ENCODE data around the gene FGGY.

FGGY gene

DNA sequence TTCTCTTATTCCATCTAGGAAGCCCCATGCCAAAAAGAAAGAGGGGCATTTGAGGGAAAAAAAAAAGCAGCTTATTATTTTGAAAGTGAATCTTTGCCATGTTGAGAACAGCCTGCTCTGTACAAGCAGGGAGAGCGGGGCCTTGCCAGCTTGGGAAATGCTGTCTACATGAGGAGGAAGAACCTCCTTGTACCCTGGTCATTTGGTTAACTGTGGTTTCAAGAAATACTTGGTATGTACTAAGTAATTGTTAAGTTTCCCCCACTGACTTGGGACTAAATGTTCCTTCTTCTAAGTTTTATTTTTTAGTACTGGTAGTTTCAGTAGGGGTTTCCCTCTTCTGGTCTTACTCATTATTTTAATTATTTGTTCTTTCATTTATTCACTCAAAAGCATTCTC, 373.8 kb downstream of the FGGY start:
- no peak for DNase-seq

DNA sequence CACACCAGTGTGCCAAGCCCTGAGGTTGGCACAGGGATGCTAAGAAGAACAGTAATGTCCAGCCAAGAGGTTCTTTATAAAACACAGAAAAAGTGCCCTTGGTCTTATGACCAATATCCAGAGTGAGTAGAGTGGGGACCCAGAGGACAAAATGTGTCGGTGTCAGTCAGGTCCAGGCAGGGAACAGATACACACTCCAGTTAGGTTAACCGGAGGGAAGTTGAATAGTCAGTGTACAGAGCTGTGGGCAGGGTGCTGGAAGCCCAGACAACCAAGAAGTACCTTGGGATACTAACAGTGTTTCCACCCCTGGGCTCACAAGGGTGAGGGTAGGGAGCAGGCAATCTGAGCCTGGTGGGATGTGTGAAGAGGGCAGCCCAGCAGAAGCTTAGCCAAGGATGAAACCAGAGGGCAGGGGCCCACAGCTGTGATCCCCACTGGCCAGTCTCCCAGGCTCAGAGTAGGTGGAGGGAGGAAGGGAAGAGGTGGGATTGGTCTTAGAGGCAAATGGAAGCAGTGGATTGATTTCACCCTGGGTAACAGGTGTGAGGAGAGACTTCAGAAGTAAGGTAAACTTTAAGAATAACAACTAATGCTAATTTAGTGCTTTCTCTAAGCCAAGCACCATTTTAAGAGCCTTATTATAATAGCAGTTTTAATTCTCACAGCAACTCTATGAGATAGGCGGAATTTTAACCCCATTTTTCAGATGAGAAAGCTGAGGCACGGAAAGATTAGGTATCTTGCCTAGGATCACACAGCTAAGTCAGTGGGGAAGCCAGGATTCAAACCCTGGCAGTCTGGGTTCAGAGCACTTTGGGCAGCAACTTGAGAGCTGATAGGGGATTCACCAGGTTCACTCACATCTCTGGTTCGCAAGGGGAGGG, 374.4 kb downstream of the FGGY start:
- no peak for DNase-seq

DNA sequence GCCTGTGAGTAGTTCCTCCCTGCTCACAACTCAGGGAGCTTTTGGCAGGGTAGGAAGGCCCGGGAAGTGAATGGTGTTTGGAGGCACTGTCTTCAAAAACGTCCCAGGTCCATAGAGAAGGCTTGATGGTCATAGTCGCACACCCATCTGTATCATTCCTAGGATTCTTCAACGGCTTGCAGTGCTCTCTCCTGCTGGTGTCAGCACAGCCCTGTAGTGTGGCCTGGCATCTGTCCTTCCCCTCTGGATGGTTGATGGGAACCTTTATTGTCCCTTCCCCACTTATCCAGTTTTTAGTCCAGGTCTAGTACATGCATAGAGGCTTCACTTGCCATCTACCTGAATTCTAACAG, 375.0 kb downstream of the FGGY start:
- DNase-seq = no peak

DNA sequence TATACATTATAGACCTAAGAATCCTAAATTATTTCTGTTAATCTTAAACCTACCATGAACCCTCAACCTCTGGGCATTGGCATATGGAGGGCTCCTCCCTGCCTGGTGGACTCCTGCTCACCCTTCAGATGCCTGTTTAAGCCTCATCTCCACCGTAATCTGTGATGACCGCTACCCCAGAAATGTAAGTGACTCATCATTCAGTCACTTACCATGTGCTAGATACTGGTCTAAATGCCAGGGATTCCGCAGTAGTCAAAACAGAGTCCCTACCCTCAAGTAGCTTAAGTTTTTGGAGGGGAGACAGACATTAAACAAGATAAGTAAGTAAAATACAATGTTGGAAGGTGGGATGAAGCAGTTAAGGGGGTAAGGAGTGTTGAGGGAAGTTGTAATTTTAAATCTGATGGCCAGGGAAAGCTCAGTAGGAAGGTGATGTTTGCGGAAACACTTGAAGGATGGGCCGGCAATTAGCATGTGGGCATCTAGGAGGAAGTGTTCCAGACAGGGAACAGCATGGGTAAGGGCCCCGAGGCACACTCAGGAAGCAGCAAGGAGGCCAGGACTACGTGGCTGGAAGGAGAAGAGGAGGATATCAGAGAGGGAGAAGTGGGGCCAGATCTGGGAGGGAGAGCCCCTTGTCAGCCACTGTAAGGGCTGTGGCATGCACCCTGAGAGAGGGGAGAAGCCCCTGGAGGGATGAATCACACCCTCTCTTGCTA, 376.1 kb downstream of the FGGY start:
- DNase-seq = no peak

DNA sequence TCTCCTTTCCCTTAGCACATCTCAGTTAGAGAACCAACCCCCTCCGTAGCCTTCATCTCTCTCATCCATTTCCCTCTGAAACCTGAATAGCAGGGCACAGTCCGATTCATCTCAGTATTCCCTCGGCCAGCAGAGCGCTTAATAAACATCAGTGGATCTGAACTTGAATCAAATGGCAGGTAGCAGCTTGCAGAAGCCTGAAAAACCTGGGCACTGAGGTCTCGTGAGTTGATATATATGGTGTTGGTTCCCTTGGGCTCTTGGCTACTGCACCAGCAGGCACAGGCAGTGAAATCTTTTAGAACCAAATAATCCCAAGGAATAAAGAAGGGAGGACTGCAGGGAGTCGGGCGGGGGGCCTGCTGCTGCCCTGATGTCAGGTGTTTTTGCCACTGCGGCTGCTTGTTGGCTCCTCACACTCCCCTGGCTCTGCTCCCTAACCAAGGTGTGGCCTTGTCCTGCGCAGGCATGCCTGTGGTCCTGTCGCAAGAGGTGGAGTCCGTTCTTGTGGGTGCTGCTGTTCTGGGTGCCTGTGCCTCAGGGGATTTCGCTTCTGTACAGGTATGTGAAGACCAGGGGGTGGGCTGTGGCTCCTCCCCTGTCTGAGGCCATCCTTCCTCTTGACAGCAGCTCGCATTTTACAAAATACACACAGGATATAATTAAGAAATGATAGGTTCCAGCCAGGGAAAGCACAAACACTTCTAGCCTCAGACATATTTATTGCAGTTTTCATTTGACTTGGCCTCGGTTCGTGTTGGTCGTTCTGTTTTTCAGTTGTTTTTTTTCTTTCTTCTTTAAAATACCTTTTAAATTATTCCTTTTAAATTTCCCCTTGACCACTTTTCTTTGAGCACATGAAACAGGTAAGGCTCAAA, 376.9 kb downstream of the FGGY start:
- DNase-seq = no peak

DNA sequence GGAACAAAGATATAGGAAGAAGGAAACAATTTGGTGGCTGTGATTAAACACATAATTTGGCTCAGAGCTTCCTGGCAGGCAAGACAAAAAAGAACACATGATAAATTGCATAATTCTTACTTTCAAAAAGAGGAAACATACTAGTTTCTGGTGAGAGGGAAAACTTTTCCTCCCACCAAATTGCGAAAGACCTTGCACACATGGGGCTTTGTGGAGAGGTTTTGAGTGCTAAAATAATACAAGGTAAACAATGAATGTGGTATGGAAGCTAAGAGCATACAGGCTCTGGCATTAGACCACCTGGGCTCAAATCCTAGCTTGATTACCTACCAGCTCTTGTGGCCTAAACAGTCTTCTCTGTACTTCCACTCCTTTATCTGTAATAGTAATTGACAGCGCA, 377.7 kb downstream of the FGGY start:
- no peak for DNase-seq

DNA sequence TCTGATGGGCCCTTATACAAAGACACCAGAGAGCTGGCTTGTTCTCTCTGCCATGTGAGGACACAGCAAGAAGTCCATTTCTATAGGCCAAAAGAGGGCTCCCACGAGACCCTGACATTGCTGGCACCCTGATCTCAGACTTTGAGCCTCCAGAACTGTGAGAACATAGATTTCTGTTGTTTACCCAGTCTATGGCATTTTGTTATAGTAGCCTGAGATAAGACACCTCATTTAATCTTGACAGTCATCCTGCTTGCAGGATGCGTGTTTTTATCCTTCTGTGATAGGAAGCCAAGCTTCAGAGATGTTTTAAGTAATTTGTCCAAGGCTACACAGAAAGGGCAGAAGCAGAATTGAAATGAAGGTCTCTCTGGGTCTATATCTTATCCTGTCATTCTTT, 379.0 kb downstream of the FGGY start:
- no peak for DNase-seq

DNA sequence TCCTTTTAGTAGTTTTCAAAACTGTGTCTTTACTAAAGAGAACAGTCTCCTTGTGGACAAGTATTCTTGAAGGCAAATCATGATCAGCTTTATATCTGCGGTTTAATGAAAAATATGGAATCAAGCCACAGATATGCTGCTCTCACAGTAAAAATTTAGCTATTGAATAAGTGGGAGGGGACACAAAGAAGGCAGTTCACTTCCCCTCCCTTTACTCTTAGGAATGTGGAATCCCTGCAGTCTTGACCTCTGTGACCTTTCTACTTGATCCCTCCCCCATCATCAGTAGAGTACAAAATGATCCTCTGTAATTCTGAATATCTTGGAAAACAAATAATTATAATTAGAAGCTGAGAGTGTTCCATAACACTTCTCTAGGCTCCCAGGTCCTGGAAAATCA, 381.1 kb downstream of the FGGY start:
- no peak for DNase-seq

DNA sequence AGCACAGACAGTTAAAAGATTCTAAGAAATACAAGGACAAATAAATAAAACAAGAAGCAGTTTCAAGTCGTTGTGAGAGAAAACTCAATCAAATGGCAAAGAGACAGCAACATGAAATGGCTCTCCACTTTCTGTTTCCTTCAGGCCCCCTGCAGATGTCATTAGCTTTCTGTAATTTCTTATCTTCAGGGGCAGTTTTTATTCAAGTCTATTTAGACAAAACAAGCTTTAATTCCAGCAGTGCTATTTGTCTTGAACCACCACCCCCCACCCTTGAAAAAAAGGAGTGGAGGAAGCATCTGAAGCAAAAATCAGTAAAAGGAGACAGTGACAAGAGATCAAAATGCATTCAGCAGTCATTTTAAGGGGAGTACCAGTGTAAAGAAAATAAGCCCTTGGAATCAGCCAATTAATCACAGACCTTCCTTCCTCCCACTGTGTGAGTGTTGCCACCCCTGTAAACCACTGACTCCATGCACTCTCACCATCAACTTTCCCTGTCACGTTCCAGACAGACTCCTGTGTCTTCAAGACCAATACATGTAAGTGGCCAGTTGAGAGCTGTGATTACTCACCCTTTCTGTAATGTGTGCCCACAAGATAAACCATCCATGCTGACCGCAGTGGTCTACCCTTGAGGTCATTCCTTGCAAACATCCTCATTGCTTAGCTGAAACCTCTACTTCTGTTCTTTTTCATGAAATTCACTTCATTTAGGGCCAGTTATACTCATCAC, 381.8 kb downstream of the FGGY start:
- DNase-seq = no peak

DNA sequence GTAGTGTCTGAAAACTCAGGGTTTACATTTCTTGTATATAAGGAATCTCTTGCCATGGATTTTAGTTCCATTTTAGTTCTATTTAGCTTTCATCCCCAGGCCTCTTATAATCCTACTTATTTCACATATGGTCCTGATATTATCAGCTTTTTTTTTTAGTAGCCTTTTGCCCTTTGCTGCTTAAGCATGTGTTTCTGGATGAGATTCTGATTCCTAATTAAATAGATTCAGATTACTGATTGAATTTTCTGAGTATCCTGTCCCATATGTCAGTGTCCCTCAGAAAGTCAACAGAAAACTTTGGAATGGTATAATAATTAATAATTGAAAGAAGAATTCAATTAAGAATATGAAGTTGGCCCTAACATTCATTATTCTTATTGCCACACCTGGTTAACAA, 383.1 kb downstream of the FGGY start:
- no peak for DNase-seq

DNA sequence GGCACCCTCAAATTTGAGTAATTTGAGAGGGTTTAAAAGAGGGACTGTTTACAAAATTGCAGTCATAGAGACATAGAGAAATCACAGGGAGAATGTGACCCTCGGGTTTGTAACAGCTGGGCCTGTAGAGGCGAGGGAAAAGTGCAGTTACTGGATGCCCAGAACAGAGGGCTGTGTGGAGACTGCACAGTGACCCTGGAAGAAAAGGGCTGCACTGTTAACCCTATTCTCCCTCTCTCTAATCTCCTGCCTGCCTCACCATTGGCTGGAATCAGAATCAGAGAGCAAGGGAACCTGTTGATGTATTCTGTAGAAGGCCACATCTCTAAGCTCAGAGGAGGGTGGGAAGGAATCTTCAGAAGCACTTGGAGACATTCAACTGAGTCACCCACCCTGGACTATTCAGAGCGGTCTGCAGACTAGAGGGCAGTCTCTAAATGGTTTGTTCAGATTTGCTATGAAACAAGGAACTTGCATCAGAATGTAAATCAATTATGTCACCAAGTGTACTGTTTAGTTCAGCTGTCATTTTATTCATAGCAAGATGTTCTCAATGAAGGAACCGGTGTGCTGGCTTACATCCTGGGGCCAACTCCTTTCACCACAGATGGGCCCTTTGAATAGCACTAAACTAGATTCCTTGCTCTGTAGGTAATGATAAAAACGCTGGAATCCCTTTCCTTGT, 385.6 kb downstream of the FGGY start:
- no peak for DNase-seq

DNA sequence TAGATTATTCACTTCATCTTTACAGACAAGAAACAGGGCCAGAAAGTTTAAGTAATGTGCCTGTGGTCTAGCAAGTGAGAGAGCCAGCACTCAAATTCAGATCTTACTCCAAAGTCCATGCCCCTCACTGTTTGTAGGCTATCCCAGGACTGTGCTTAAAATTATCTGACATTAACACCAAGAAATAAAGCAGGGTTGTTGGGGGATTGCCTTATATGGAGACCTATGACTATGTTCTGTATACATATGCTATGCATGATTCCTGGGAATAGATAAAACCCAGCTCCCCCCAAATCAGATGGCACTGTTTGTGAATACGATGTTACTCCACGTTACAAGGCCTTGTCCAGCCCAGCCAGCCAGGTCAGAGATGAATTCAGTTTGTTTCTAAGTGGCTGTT, 386.3 kb downstream of the FGGY start:
- no peak for DNase-seq

DNA sequence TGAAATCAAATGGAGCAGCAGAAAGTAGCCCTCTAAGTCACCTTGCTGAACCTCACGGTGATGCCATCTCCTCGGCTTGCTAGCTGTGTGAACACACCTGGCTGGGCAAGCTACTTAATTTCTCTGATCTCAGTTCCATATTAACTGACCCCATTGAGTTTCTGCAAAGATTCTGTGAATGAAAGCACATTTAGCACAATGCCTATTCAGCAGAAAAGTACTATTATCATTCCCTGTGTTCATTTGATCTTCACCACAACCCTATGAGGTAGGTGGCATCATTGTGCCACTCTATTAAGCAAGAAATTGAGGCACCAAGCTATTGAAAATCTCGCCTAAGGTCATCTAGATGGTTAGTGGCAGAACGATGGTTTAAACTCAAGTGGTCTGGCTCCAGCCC, 387.8 kb downstream of the FGGY start:
- DNase-seq = no peak

DNA sequence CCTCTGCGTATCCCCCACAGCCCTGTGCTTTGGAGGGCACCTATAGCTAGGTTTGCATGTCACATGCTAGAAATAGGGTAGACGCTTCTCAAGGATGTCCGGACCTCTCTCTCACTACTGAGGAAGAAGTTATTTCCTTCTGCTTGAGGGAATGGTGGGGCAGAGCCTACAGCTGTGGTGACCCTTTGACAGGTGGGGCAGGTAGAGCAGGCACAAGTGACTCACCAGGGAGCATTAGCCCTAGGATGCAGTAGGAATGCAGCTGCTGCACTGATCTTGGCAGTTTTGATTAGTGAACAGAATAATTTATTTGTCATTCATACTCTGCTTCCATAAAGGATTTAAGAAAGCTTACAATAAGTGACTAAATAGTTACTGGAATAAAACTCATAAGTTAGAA, 388.2 kb downstream of the FGGY start:
- DNase-seq = no peak

DNA sequence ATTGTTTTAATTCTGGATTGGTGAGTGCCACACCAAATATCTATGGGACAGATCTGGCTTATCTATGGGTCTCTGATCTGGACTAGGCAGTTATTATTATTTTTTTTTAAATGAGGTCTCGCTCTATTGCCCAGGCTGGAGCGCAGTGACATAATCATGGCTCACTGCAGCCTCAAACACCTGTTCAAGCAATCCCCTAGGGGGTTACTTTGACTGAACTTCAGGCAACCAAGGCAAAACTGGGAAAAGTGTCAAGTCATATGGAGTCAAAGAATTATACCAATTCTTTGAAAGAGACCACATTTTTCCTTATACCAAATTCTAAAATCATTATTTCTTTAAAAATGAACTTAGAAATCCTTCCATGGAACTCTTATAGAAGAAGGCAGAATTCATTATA, 388.8 kb downstream of the FGGY start:
- DNase-seq = no peak

DNA sequence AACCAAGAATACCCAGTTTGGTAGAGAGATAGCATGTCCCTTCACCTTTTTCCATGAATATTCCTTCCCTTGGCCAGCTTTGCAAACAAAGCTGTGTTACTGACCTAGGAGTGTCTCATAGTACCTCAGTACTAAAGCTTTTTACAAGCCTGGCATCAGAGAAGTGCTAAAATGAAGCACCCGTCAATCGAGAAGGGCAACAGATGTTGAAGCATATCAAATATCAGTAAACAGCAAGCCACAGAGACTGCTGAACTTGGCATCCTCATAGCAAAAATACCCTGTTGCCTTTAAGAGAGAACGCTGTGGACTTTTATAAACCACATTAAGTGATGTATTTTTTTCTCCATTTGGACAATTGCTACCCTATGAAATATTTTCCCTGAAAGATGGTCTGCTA, 389.3 kb downstream of the FGGY start:
- no peak for DNase-seq

DNA sequence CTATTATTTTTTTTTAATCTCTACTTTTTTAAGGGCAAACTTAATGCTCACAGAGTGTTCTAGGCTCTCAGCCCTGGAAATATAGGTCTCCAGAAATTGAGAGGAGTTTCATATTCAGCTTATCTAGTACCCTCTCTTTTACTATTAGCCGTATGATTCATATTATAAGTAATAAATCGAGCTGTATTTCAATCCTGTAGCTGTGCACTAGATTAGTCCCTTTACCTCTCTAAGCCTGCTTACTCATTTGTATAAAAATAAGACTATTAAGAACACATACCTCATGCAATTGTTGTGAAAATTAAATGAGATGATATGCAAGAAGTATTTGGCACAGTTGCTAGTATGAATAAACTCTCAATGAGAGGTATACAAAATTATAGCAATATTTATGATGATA, 389.7 kb downstream of the FGGY start:
- no peak for DNase-seq

DNA sequence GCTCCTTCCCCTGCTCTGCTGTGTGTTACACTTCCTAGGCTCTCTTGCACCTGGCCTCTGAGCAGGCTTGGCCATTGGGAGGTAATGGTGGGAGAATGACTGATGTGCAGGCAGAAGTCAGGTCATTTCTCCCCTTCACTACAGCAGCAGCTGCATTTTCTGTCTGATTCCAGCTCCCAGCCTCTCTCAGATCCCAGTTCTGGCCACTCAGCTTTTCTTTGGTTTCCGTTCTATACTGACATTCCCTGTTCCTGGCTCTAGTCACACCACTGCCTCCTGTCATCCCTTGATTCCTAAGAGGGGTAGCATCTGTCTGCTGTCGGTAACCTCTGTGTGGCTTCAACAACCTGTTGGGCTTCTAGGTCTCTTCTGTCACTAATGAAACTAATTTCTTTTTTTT, 390.2 kb downstream of the FGGY start:
- DNase-seq = no peak

DNA sequence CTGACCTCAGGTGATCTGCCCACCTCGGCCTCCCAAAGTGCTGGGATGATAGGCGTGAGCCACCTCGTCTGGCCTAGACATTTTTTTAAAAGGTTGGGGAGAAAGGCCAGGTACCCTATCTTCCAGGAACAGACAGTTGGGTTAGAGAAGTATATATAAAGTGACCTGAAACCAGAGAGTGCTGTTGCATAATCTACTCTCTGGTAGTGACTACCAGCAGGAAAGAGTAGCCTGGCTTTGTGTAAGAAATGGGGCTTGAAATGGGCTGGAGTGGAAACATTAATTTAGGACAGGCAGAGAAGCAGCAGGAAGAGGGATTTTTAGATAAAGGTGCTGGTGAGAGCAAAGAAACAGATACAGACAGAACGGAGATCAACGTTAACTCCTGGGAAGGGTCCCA, 392.1 kb downstream of the FGGY start:
- no peak for DNase-seq

DNA sequence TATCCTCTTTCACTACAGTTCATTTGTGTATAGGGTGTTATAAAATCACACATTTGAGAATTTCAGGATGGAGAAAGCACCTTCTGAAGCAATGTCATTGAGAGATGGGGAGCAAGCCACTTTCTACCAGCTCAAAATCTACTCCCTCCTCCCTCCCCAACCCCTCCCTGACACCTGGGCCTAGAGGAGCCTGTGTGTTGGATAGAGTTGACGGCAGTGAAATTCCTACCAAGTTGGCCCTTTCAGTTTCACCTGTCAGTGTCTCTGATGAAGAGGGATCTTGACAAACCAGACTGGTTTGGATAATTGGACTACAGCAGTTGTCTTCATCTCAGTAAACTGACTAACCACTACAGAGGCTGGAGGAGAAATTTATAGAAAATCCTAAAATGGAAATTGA, 392.8 kb downstream of the FGGY start:
- no peak for DNase-seq

DNA sequence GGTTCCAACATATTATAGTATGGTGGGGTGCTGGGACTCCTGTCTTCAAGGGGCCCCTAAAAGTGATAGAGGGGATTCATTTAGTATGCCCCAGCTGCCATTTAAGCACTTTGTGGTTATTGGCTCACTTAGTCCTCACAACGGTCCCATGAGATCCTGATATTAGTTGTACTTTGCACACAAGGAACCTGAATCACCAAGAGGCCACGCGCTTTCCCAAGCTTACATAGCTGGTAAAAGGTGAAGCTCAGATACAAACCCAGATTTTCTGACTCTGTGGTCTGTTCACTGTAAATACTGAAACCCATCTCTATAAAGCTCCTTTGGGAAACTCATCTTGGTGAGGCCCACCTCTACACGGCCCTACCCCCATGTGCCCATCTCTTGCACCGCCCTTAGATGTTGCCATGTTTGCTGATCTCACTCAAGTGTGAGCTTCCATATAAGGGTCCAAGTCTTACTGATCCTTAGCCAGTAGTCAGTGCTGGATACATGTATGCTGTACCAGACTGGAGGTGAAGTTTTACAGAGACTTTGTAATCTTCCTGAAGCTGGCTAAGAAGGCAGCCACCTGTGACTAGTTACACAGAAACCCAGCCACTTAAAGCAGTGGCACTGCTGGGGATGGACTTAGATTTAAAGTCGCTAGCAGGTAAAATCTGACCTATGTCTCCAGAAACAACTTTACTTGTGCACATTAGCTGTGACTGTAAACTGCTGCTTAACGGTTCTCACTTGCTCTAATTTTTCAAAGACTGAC, 393.5 kb downstream of the FGGY start:
- DNase-seq = no peak

DNA sequence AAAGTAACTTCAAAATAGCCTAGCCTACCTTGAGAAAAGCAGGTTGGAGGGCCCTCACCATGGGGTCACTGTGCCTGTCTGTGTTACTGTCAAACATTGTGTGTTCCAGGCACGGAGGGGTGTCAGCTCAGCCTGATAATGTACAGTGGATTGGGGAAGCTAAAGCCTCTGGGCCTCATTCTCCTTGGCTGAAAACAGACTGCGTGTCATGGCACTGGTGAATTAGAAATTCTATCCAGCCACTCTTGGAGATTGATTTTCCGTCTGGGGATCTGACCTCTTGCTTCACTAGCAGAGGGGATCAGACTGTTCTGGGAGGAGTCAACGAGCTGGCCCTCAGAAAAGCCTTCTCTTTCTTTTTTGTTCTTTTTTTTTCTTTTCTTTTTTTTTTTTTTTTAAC, 394.4 kb downstream of the FGGY start:
- no peak for DNase-seq

All from NCI-H2081 treated with DMSO at 0.1 percent for 48 hours (cell line).